HG03432 (cell line): ENCODE data around the gene SH2D4B.

ENCODE experiments used
- ATAC-seq: cut with Tn5 transposase; IDR thresholded peaks from one replicate; pipeline ENCODE4 v1.9.1; 2021; ENCODE audit warnings: mild to moderate bottlenecking, moderate library complexity; ENCODE audit not compliant: unreplicated experiment

SH2D4B gene

DNA sequence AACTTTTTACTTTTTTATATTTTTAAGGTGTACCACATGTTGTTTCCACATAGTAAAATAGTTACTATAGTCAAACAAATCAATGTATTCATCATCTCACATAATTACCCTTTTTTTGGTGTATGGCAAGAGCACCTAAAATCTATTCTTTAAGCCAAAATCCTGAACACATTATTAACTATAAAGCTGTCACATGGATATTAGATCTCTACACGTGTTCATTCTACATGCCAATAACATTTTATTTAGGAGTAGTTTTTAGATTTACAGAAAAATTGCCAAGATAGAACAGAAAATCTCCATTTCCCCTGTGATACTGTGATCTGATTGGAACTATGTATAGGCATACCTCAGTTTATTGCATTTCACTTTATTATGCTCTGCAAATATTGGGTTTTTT is 137.1 kb downstream of the SH2D4B start:
- ATAC-seq = no peak

DNA sequence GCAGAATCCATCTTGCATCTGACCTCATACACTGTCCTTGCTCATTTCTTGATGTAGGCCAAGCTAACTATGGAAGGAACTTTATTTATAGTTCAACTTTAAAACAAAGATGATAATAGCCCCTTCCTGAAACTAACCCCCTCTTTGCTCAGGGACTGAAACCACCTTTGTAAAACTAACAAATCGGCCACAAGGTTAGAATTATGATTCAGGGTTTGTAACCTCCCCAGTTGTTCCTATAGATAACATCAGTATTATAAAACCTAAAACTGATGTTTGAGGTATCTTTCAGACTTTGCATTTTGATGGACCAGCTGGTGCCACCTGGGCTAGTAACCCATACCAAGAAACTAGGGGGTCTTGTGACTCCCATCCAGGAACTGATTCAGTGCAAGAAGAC is 143.4 kb downstream of the SH2D4B start:
- ATAC-seq = peak; percentile 63

DNA sequence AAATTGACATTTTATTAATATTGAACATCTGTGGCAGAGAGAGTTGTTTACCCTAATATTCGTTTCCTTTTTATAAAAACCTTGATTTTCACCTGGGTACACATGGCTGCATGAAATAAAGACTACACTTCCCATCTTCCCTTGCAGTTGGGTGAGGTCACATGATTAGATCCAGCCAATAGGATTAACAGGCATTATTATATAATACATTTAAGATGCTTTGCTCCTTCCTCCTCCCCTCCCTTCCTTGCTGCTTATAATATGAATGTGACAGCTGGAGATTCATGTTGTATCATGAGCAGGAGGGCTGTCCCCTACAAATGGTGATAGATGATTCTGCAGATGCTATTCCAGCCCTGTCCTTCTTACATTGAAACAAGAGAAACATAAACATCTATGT is 146.6 kb downstream of the SH2D4B start:
- peak; percentile 40 for ATAC-seq

DNA sequence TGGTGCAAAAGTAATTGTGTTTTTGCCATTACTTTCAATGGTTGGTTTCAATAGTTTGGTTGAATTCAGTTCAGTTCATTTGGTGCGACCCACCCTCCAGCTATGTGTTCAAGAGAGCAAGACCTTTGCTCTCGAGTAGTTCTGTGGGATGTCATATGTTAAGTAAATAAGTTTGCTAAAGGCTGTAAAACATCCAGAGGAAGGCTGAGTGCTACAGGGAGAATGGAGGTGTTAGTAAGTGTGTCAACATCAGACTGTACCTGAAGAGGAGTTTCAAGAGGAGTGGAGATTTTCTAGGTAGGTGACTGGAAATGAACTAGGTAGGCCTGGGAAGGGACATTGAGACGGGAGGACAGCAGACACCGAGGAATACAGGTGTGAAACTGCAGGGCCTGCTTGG is 147.7 kb downstream of the SH2D4B start:
- no peak for ATAC-seq

DNA sequence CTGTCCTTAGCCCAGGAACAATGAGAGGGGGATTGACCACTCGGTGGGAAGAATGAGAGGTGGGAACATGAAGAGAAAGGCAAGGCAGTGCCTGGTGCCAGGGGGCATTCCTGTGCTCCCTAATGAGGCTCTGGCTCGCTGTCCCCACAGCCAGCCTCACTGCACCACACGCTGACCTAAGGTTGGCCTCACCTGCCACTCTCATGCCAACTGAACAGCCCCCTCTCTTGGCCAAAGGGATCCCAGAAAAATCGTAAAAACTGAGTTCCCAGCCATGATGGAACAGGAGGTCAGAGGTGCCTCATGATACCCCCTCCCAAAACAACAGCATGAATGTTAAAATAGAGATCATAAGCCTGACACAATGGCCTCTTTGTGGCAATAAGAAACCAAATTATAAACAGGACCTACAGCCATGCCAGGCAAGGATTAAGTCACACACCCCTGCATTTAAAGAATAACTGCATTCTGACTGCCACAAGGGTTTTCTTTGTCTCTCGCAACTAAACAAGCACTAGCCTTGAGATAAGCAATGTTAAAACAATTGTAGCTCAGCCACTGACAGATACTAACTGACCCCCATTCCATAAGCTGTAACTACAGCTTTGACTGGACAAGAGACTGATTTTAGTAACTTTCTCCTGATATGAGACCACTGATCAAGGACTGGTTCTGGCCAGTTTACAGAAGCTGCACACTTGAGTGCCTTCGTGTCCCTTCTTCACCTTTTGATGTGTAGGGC is 149.2 kb downstream of the SH2D4B start:
- ATAC-seq = peak; percentile 55

DNA sequence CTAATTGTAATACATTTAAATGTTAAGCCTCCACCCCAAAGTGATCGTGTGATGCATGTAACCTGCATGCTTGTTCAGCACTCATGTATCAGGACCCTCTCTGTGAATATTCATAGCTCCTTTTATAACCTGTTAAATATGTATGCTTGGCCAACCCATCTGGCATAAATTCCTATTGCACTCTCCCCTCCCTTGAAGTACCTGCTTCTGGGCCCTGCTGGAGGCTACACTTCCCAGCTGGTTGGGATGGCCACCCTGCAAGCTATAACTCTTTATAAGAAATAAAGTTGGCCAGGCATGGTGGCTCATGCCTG is 149.7 kb downstream of the SH2D4B start:
- ATAC-seq = no peak

DNA sequence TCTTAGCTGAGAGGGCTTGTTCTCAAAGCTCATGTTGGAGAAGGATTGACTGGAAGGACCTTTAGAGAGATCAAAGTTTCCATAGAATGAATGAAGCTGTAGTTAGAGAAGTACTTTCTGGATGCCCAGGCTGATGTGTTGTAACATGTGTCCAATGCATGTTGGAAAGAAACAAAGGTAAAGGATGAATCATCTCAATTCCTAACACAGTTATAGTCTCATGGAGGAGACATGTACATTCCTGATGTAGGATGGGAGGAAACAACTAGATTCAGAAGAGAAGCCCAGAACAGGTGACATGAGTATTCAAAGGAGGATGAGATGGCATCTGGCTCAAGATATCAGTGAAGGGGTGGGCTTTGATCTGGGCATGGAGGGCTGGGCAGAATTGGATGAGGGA is 152.7 kb downstream of the SH2D4B start:
- ATAC-seq = no peak

DNA sequence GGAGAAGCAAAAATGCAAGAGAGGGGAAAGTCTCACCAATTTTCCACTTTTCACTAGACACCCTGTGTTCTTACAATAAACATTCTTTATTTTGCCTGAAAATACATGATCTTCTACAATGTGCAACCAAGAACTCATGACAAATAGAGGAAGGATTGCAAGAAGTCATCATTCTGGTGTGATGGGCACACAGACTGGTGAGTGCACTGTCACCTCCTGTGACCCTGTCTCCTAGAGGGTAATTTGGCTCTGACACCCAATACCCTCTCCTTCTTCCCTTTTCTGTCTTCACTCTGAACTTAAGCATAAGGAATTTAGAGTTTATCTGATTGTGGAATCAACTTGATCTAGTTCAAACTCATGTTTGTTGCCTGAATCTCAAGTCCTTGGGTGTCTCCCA is 153.7 kb downstream of the SH2D4B start:
- ATAC-seq = no peak

DNA sequence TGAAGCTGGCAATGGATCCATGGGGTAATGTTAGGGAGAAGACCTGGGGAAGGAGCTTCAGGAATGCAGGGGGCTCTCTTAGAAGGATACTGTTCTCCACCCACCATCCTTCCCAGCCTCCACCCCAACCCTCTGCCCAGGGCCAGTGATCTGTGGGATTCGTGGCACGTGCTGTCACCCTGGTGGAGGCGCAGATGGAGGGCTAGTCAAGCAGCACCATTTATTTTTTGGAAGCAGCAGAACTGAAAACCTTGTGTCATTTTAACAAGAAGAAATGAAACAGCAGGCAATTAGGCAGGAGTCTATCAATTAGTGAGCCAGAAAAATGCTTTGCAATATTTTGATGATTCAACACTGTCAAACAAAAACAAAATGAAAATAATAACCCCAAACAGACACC is 155.9 kb downstream of the SH2D4B start:
- no peak for ATAC-seq

DNA sequence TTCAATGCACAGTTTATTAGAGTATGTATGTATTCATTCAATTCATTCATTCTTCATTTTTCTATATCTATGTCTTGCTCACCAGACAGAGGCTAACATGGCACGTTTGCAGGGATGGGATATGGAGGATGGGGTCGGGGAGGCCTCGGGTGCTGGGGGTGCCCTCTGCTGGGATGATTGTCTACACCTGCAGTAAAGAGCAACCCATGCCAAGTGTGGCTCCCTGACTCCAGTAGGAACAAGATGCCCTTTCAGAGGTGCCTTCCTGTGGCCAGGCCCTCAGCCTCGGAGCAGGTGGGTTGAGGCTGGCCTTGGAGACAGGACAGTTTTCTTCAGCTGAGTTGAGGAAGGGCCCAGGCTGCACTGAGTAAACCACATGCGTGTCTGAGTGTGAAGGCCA is 157.2 kb downstream of the SH2D4B start:
- no peak for ATAC-seq
